A673 (cell line): ENCODE measurements around the gene MINAR1. TPM values are rescaled to one million over a fixed set of nuclear protein-coding genes. Genes with fewer than 3 reads are reported as not detected.

Source experiments
- BruUV-seq: library from RNA; stranded (reverse); fragments of 400-500 nt; replicated peaks from 2 replicates; lab custom pipeline; 2021; lab: Mats Ljungman, UMichigan
- CTCF ChIA-PET: fragments of 300-600 bp; sonication (Branson Sonifier 250); formaldehyde crosslinking; loops from one replicate; lab custom pipeline; 2022; ENCODE audit warnings: antibody characterized with exemption; lab: Charles Lee
- POLR2A ChIA-PET: fragments of 300-600 bp; sonication (Branson Sonifier 250); formaldehyde crosslinking; loops from one replicate; lab custom pipeline; 2022; ENCODE audit warnings: antibody characterized with exemption; ENCODE audit not compliant: low non-redundant PET; lab: Charles Lee
- DNase-seq: peaks from one replicate; pipeline ENCODE4 v3.0.0-alpha.2; 2015; ENCODE audit warnings: low spot score
- H3K27ac ChIP-seq: fragments of 200-600 bp; sonication (generic); 2 replicates; pipeline ENCODE4 v1.5.1; 2016; ENCODE audit warnings: mixed run types, low read depth, mild to moderate bottlenecking, mixed read lengths, antibody characterized with exemption, low read length; ENCODE audit not compliant: poor library complexity, severe bottlenecking
- H3K27me3 ChIP-seq: fragments of 200-600 bp; sonication (generic); replicated peaks from 2 replicates; pipeline ENCODE4 v1.6.1; 2017; ENCODE audit warnings: mixed run types, low read depth, mild to moderate bottlenecking, mixed read lengths, antibody characterized with exemption, low read length; ENCODE audit not compliant: insufficient read depth, poor library complexity
- H3K36me3 ChIP-seq: fragments of 200-600 bp; sonication (generic); 2 replicates; pipeline ENCODE4 v1.6.1; 2016; ENCODE audit warnings: mixed run types, mild to moderate bottlenecking, mixed read lengths, antibody characterized with exemption, low read length; ENCODE audit not compliant: insufficient read depth, poor library complexity, severe bottlenecking
- H3K4me1 ChIP-seq: fragments of 200-600 bp; sonication (generic); 2 replicates; pipeline ENCODE4 v1.6.1; 2017; ENCODE audit warnings: mixed run types, mild to moderate bottlenecking, mixed read lengths, antibody characterized with exemption, low read length; ENCODE audit not compliant: insufficient read depth, poor library complexity, severe bottlenecking
- H3K4me3 ChIP-seq: fragments of 200-600 bp; sonication (generic); 2 replicates; pipeline ENCODE4 v1.5.1; 2016; ENCODE audit warnings: low read depth, mixed run types, mild to moderate bottlenecking, mixed read lengths, low read length; ENCODE audit not compliant: poor library complexity, severe bottlenecking
- H3K9me3 ChIP-seq: fragments of 200-600 bp; sonication (generic); 2 replicates; pipeline ENCODE4 v1.6.1; 2016; ENCODE audit warnings: mixed run types, low read depth, mild to moderate bottlenecking, mixed read lengths, antibody characterized with exemption, low read length; ENCODE audit not compliant: poor library complexity, severe bottlenecking
- CTCF ChIP-seq: fragments of 300-800, 200-600 bp; sonication (generic); conservative IDR thresholded peaks from 2 replicates; pipeline ENCODE4 v1.5.1; 2017; ENCODE audit warnings: low read depth, mild to moderate bottlenecking, antibody characterized with exemption, low read length, moderate library complexity, mixed read lengths
- EZH2 ChIP-seq: fragments of 200-600 bp; sonication (generic); IDR thresholded peaks from 2 replicates; pipeline ENCODE4 v1.6.1; 2017; ENCODE audit warnings: borderline replicate concordance, low read depth, mild to moderate bottlenecking, mixed read lengths, antibody characterized with exemption, low read length; ENCODE audit not compliant: poor library complexity, severe bottlenecking
- intact Hi-C: fragments of 100-400 bp; cut with micrococcal nuclease; formaldehyde crosslinking; loops from one replicate; pipeline ENCODE4 v1.10.0; 2022; ENCODE audit not compliant: unreplicated experiment
- total RNA-seq: library from RNA; stranded (reverse); gene quantifications from 2 replicates; pipeline ENCODE4 v1.2.3, GENCODE V29; 2021

The MINAR1 gene
- total RNA-seq, 1 experiment from 2014 or later: 1.6 TPM

- TF ChIP-seq EZH2 (no peak), CTCF (no peak)
- no TSS peak for BruUV-seq
Measured at GRCh38 chr15:79412010-79412409, 20.1 kb upstream of the MINAR1 start.

GRCh38 chr15:79412429-79412828 is 19.7 kb upstream of the MINAR1 start:
- Histone ChIP-seq H3K9me3 (no peaks in the 10 kb centered on the region), H3K4me1 (no peaks in the 10 kb centered on the region), H3K36me3 (no peaks in the 10 kb centered on the region), H3K27me3 (no peaks in the 10 kb centered on the region), H3K27ac (no peak overlapping the region), H3K4me3 (no peak overlapping the region)
- TF ChIP-seq EZH2 (no peak), CTCF (no peak)
- ChIA-PET POLR2A (no interaction called here), CTCF (no interaction called here)
- DNase-seq: no peak
- intact Hi-C loops: no loop called here
- BruUV-seq: no TSS peak

More at GRCh38 chr15:79412010-79412409, 20.1 kb upstream of the MINAR1 start:
- Histone ChIP-seq H3K27me3 (no peaks in the 10 kb centered on the region), H3K4me3 (no peak overlapping the region), H3K9me3 (no peaks in the 10 kb centered on the region), H3K27ac (no peak overlapping the region), H3K4me1 (no peaks in the 10 kb centered on the region), H3K36me3 (no peaks in the 10 kb centered on the region)
- CTCF ChIA-PET: no interaction called here
- POLR2A ChIA-PET: no interaction called here
- DNase-seq: no peak
- intact Hi-C loops: no loop called here

GRCh38 chr15:79416876-79417275 is 15.3 kb upstream of the MINAR1 start:
- Histone ChIP-seq H3K27me3 (no peaks in the 10 kb centered on the region), H3K27ac (no peak overlapping the region), H3K4me3 (no peak overlapping the region), H3K9me3 (no peaks in the 10 kb centered on the region), H3K36me3 (no peaks in the 10 kb centered on the region), H3K4me1 (no peaks in the 10 kb centered on the region)
- POLR2A ChIA-PET: no interaction called here
- no peak for DNase-seq
- CTCF ChIA-PET: no interaction called here
- TF ChIP-seq CTCF: no peak
- TF ChIP-seq EZH2: no peak
- intact Hi-C loops: no loop called here
- BruUV-seq: no TSS peak
